Measurements from ENCODE around the gene CNTNAP2. TPM values are rescaled to one million over a fixed set of nuclear protein-coding genes. Genes with fewer than 3 reads are reported as not detected.

CNTNAP2 gene
- total and polyA plus RNA-seq, 2 of the 8 experiments (the other 6 are each of a cell fraction or from before 2014, with no cell fraction given) = 27.9 to 71.0 TPM

GRCh38 chr7:146702898-146703297 lies 586.3 kb downstream of the CNTNAP2 start:
- Histone ChIP-seq H3K14ac (ENCODE audit: insufficient read length) (no peak overlapping the region), H2BK120ac (replicated peaks; ENCODE audit: low read depth, low read length) (no peak overlapping the region), H3K4ac (replicated peaks; ENCODE audit: insufficient read length, low read depth, low read length) (no peak overlapping the region), H3K27me3 (replicated peaks in 1 of 4; ENCODE audit: control insufficient read depth in 3 of 4, extremely low read depth in 1 of 4, insufficient read depth in 3 of 4, low read length in 3 of 4) (no peaks in the 10 kb centered on the region), H3K9me3 (ENCODE audit: insufficient read depth in 2 of 2, low read depth in 1 of 2, low read length in 1 of 2) (no peaks in the 10 kb centered on the region), H3K9ac (replicated peaks in 1 of 4; ENCODE audit: extremely low read depth in 1 of 4, low read depth in 3 of 4, low read length in 3 of 4) (no peak overlapping the region), H3K4me2 (ENCODE audit: insufficient read depth in 1 of 2, low read depth in 2 of 2, low read length in 2 of 2) (no peak overlapping the region), H4K20me1 (replicated peaks in 1 of 2; ENCODE audit: control insufficient read depth in 1 of 2, insufficient read depth in 2 of 2, low read length in 2 of 2) (no peaks in the 10 kb centered on the region), H3K18ac (ENCODE audit: extremely low read depth, low read length) (no peak overlapping the region), H2BK15ac (ENCODE audit: low read length) (no peak overlapping the region), H3K79me2 (ENCODE audit: control insufficient read depth in 1 of 2, insufficient read depth in 2 of 2, low read length in 2 of 2) (no peaks in the 10 kb centered on the region), H2AK5ac (ENCODE audit: low read depth, low read length) (no peak overlapping the region), H2BK20ac (ENCODE audit: low read length) (no peak overlapping the region), H3K56ac (replicated peaks; ENCODE audit: insufficient read length, low read depth, low read length) (no peak overlapping the region), H3K36me3 (ENCODE audit: control insufficient read depth in 2 of 4, insufficient read depth in 4 of 4, low read length in 3 of 4) (no peaks in the 10 kb centered on the region), H3K4me1 (replicated peaks in 1 of 4; ENCODE audit: control insufficient read depth in 3 of 4, insufficient read depth in 4 of 4, low read length in 3 of 4) (no peaks in the 10 kb centered on the region), H3K79me1 (ENCODE audit: low read depth, low read length) (no peaks in the 10 kb centered on the region), H4K91ac (replicated peaks; ENCODE audit: insufficient read length, low read length) (no peak overlapping the region), H2BK12ac (ENCODE audit: low read depth, low read length) (no peak overlapping the region), H2BK5ac (ENCODE audit: low read depth, low read length) (no peak overlapping the region), H3K23me2 (ENCODE audit: low read depth, low read length) (no peaks in the 10 kb centered on the region), H2AFZ (ENCODE audit: low read length) (no peak overlapping the region), H3K4me3 (ENCODE audit: extremely low read depth in 1 of 4, insufficient read depth in 2 of 4, low read depth in 3 of 4, low read length in 4 of 4) (no peak overlapping the region), H3K23ac (ENCODE audit: insufficient read length) (no peak overlapping the region), H4K8ac (ENCODE audit: extremely low read depth, insufficient read depth, low read length) (no peak overlapping the region), H3K27ac (ENCODE audit: low read depth, low read length) (no peak overlapping the region), H4K5ac (ENCODE audit: insufficient read length, low read depth, low read length) (no peak overlapping the region)
- WGBS, 2 experiments (ENCODE audit: extremely low coverage in 1 of 2, insufficient coverage in 1 of 2, insufficient read length in 1 of 2, insufficient replicate concordance in 2 of 2, low coverage in 1 of 2, low lambda C conversion rate in 2 of 2, missing lambda C conversion rate in 1 of 2) = 96% methylated on average over 1 of the region's 1 CpG; no CpG with 5 or more reads in 1 of the 2 experiments
- DNase-seq (ENCODE audit: low read depth in 1 of 2, low spot score in 2 of 2) (no peak), FAIRE-seq (no peak)
- ChIA-PET POLR2A (ENCODE audit: partially characterized antibody) (no interaction called here), CTCF (ENCODE audit: partially characterized antibody) (interaction anchor here (1.5 kb wide), 1 partner anchor 45 kb away, joined by 5 read pairs; no protein-coding TSS in a partner anchor)
- TF ChIP-seq ZNF274 (IDR thresholded peaks at IDR 0.05; ENCODE audit: borderline replicate concordance, extremely low read depth, low read length) (no peak), KDM4A (IDR thresholded peaks at IDR 0.05; ENCODE audit: low read depth, low read length, severe bottlenecking) (no peak), SUZ12 (IDR thresholded peaks at IDR 0.05; ENCODE audit: low read length) (no peak), NANOG (IDR thresholded peaks at IDR 0.05; ENCODE audit: insufficient read depth, low read depth, low read length, poor library complexity, severe bottlenecking) (no peak), RAD21 (IDR thresholded peaks at IDR 0.05 in 1 of 2, conservative IDR thresholded peaks at IDR 0.05 in 1 of 2; ENCODE audit: low read depth in 2 of 2, low read length in 2 of 2) (no peak), SP2 (IDR thresholded peaks at IDR 0.05; ENCODE audit: low read length) (no peak), POU5F1 (IDR thresholded peaks at IDR 0.05; ENCODE audit: low read depth, low read length) (no peak), SAP30 (IDR thresholded peaks at IDR 0.05; ENCODE audit: insufficient read depth, insufficient replicate concordance, low read length) (no peak), KDM1A (IDR thresholded peaks at IDR 0.05; ENCODE audit: borderline replicate concordance, low read length) (no peak), FOSL1 (IDR thresholded peaks at IDR 0.05; ENCODE audit: insufficient read depth, low read depth, low read length) (no peak), POLR2AphosphoS5 (IDR thresholded peaks at IDR 0.05; ENCODE audit: low read depth, low read length) (no peak), RNF2 (IDR thresholded peaks at IDR 0.05; ENCODE audit: borderline replicate concordance, low read depth, low read length, missing control alignments, poor library complexity, severe bottlenecking) (no peak), SP4 (IDR thresholded peaks at IDR 0.05; ENCODE audit: low read length) (no peak), POLR2A (IDR thresholded peaks at IDR 0.05; ENCODE audit: control extremely low read depth in 1 of 2, low read depth in 2 of 2, low read length in 2 of 2) (no peak), CBX8 (IDR thresholded peaks at IDR 0.05; ENCODE audit: borderline replicate concordance, low read depth, low read length) (no peak)
